Measurements from ENCODE around the gene DCDC2B. TPM values are rescaled to one million over a fixed set of nuclear protein-coding genes. Genes with fewer than 3 reads are reported as not detected.

The DCDC2B gene
- total RNA-seq, 1 experiment from 2014 or later, result not detected

GRCh38 chr1:32232558-32233304, 23.8 kb downstream of the DCDC2B start:
- H2AK5ac ChIP-seq (ENCODE audit: insufficient read length, low read length), result no peak overlapping the region
- H3K23me2 ChIP-seq (ENCODE audit: insufficient read length, low read depth, low read length, poor library complexity, severe bottlenecking), result no peaks in the 10 kb centered on the region
- no peak overlapping the region for H3K9ac ChIP-seq (ENCODE audit: extremely low read depth, insufficient read length, low read length)
- H3K4me2 ChIP-seq (ENCODE audit: insufficient read depth, insufficient read length, low read length), result no peak overlapping the region
- H4K8ac ChIP-seq (replicated peaks; ENCODE audit: insufficient read length, low read depth, low read length), result no peak overlapping the region
- H3K27ac ChIP-seq (ENCODE audit: insufficient read length, low read depth, low read length), result no peak overlapping the region
- Mint-ChIP-seq H3K36me3 (ENCODE audit: insufficient read depth in 1 of 3, low read depth in 3 of 3) (peaks cover 22 to 66% (median 31%) of the 10 kb centered on the region in 3 experiments), H3K27ac (peak overlapping the region in 2 of 3 experiments; percentile 89 to 95; a peak in 4 of 7 replicates), H3K4me3 (no peak overlapping the region), H3K4me1 (peaks cover 2 to 5% of the 10 kb centered on the region in 2 experiments; a peak in 3 of 4 replicates), H3K9me3 (no peaks in the 10 kb centered on the region), H3K27me3 (ENCODE audit: low read depth) (no peaks in the 10 kb centered on the region)
- DNase-seq, result no peak
- H4K91ac ChIP-seq (ENCODE audit: insufficient read length, low read depth, low read length), result no peak overlapping the region
- H3K9me3 ChIP-seq (ENCODE audit: control insufficient read depth, low read depth, low read length), result no peaks in the 10 kb centered on the region
- H3K14ac ChIP-seq (ENCODE audit: insufficient read depth, low read length), result no peak overlapping the region
- no peak overlapping the region for H2BK5ac ChIP-seq (ENCODE audit: insufficient read length, low read length)
- H3K4ac ChIP-seq (ENCODE audit: low read depth, low read length), result no peak overlapping the region
- no CpG with 5 or more reads among the region's 8 CpGs for WGBS (ENCODE audit: extremely low coverage, insufficient read length, low lambda C conversion rate)
- H2BK15ac ChIP-seq (ENCODE audit: low read depth, low read length), result no peak overlapping the region
- no peaks in the 10 kb centered on the region for H3K79me2 ChIP-seq (ENCODE audit: insufficient read depth, low read length)
- H4K5ac ChIP-seq (ENCODE audit: insufficient read length, low read depth, low read length), result no peak overlapping the region
- no peak overlapping the region for H3K23ac ChIP-seq (ENCODE audit: insufficient read length, low read depth, low read length)
- no peak overlapping the region for H2AFZ ChIP-seq (ENCODE audit: low read length)
- no peak overlapping the region for H2BK20ac ChIP-seq (ENCODE audit: low read depth, low read length, poor library complexity, severe bottlenecking)
- H2BK12ac ChIP-seq (ENCODE audit: insufficient read length, low read depth, low read length), result no peak overlapping the region
- H4K20me1 ChIP-seq (ENCODE audit: control insufficient read depth, insufficient read depth, insufficient read length), result no peaks in the 10 kb centered on the region
- H3K18ac ChIP-seq (ENCODE audit: insufficient read length, low read depth, low read length), result no peak overlapping the region
- no peaks in the 10 kb centered on the region for H3K79me1 ChIP-seq (ENCODE audit: insufficient read depth, low read depth, low read length, poor library complexity, severe bottlenecking)
- no peaks in the 10 kb centered on the region for H3K4me1 ChIP-seq (ENCODE audit: insufficient read depth, low read length)
- H3K27me3 ChIP-seq (ENCODE audit: insufficient read depth, low read length), result no peaks in the 10 kb centered on the region
- H2BK120ac ChIP-seq (ENCODE audit: low read depth, low read length, poor library complexity, severe bottlenecking), result no peak overlapping the region
- TF ChIP-seq, protein P1, sequence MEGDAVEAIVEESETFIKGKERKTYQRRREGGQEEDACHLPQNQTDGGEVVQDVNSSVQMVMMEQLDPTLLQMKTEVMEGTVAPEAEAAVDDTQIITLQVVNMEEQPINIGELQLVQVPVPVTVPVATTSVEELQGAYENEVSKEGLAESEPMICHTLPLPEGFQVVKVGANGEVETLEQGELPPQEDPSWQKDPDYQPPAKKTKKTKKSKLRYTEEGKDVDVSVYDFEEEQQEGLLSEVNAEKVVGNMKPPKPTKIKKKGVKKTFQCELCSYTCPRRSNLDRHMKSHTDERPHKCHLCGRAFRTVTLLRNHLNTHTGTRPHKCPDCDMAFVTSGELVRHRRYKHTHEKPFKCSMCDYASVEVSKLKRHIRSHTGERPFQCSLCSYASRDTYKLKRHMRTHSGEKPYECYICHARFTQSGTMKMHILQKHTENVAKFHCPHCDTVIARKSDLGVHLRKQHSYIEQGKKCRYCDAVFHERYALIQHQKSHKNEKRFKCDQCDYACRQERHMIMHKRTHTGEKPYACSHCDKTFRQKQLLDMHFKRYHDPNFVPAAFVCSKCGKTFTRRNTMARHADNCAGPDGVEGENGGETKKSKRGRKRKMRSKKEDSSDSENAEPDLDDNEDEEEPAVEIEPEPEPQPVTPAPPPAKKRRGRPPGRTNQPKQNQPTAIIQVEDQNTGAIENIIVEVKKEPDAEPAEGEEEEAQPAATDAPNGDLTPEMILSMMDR (conservative IDR thresholded peaks at IDR 0.05), result no peak
- H3T11ph ChIP-seq (ENCODE audit: low read length), result no peak overlapping the region
- H3K56ac ChIP-seq (ENCODE audit: insufficient read length, low read depth, low read length), result no peak overlapping the region
